ENCODE data around the gene GTPBP2. TPM values are rescaled to one million over a fixed set of nuclear protein-coding genes. Genes with fewer than 3 reads are reported as not detected.

GTPBP2 gene
- polyA plus RNA-seq, 1 of the 3 experiments (the other 2 are of a cell fraction): 83.7 TPM

DNA sequence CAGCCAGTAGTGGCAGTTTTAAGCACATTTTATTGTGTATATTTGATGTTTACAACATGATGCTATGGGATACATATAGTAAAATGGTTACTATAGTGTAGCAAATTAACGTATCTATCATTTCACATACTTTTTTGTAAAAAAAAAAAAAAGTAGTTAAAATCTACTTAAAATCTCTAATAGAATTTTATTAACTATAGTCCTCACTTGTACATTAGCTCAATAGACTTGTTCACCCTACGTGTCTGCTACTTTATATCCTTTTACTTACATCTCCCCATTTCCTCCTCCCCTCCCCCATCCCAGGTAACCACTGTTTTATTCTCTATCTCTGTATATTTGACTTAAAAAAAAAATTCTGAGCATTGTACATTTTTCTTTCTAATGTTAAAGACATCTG lies 23.0 kb downstream of the GTPBP2 start:
- 0 out of 2 replicates have a peak, but pooled peaks cover 6% of the 10 kb centered on the region for H4K20me1 ChIP-seq (ENCODE audit: insufficient read depth)
- no peak overlapping the region for H3K4me3 ChIP-seq (ENCODE audit: low read depth in 2 of 2, low read length in 1 of 2)
- H2AFZ ChIP-seq (ENCODE audit: low read depth): no peak overlapping the region
- no peak overlapping the region for H3K27ac ChIP-seq (ENCODE audit: low read depth in 2 of 2, low read length in 1 of 2)
- no peaks in the 10 kb centered on the region for H3K27me3 ChIP-seq (ENCODE audit: insufficient read depth)
- H3F3A ChIP-seq (replicated peaks; ENCODE audit: insufficient read depth): peaks cover 35% of the 10 kb centered on the region
- H3K9me2 ChIP-seq: no peaks in the 10 kb centered on the region
- DNase-seq: no peak
- no peak overlapping the region for H3K9ac ChIP-seq
- H3K4me2 ChIP-seq: no peak overlapping the region
- ChIA-PET POLR2A (interaction anchor here (0.6 kb wide), 1 partner anchor 13 kb away, joined by 3 read pairs; no protein-coding TSS in a partner anchor), CTCF (interaction anchor here (1.2 to 1.7 kb wide), 4 partner anchors 12 to 473 kb away, joined by 3 to 4 read pairs (median 3); no protein-coding TSS in a partner anchor)
- H3K9me3 ChIP-seq: no peaks in the 10 kb centered on the region
- WGBS (ENCODE audit: low lambda C conversion rate): 92% methylated on average over 2 of the region's 2 CpGs
- TF ChIP-seq, protein P1, sequence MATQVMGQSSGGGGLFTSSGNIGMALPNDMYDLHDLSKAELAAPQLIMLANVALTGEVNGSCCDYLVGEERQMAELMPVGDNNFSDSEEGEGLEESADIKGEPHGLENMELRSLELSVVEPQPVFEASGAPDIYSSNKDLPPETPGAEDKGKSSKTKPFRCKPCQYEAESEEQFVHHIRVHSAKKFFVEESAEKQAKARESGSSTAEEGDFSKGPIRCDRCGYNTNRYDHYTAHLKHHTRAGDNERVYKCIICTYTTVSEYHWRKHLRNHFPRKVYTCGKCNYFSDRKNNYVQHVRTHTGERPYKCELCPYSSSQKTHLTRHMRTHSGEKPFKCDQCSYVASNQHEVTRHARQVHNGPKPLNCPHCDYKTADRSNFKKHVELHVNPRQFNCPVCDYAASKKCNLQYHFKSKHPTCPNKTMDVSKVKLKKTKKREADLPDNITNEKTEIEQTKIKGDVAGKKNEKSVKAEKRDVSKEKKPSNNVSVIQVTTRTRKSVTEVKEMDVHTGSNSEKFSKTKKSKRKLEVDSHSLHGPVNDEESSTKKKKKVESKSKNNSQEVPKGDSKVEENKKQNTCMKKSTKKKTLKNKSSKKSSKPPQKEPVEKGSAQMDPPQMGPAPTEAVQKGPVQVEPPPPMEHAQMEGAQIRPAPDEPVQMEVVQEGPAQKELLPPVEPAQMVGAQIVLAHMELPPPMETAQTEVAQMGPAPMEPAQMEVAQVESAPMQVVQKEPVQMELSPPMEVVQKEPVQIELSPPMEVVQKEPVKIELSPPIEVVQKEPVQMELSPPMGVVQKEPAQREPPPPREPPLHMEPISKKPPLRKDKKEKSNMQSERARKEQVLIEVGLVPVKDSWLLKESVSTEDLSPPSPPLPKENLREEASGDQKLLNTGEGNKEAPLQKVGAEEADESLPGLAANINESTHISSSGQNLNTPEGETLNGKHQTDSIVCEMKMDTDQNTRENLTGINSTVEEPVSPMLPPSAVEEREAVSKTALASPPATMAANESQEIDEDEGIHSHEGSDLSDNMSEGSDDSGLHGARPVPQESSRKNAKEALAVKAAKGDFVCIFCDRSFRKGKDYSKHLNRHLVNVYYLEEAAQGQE (IDR thresholded peaks at IDR 0.05; ENCODE audit: low read depth, low read length): no peak
- no peak for TF ChIP-seq TEAD4 (IDR thresholded peaks at IDR 0.05; ENCODE audit: borderline replicate concordance, insufficient read depth)
- TF ChIP-seq CHD2 (IDR thresholded peaks at IDR 0.05; ENCODE audit: low read length, partially characterized antibody): no peak
- TF ChIP-seq TCF12 (IDR thresholded peaks at IDR 0.05): no peak
- TF ChIP-seq POLR2AphosphoS5 (IDR thresholded peaks at IDR 0.05; ENCODE audit: low read depth, low read length): no peak
- TF ChIP-seq FOXJ3 (CRISPR knock-in tag; IDR thresholded peaks at IDR 0.05): no peak
- TF ChIP-seq NFIC (IDR thresholded peaks at IDR 0.05; ENCODE audit: borderline replicate concordance): no peak
- TF ChIP-seq EP300 (IDR thresholded peaks at IDR 0.05; ENCODE audit: borderline replicate concordance in 1 of 2, low read depth in 1 of 2, low read length in 1 of 2): no peak
- TF ChIP-seq MXI1 (IDR thresholded peaks at IDR 0.05; ENCODE audit: low read depth, low read length): no peak
- TF ChIP-seq RAD21 (IDR thresholded peaks at IDR 0.05; ENCODE audit: low read length): no peak
- TF ChIP-seq, protein P2, sequence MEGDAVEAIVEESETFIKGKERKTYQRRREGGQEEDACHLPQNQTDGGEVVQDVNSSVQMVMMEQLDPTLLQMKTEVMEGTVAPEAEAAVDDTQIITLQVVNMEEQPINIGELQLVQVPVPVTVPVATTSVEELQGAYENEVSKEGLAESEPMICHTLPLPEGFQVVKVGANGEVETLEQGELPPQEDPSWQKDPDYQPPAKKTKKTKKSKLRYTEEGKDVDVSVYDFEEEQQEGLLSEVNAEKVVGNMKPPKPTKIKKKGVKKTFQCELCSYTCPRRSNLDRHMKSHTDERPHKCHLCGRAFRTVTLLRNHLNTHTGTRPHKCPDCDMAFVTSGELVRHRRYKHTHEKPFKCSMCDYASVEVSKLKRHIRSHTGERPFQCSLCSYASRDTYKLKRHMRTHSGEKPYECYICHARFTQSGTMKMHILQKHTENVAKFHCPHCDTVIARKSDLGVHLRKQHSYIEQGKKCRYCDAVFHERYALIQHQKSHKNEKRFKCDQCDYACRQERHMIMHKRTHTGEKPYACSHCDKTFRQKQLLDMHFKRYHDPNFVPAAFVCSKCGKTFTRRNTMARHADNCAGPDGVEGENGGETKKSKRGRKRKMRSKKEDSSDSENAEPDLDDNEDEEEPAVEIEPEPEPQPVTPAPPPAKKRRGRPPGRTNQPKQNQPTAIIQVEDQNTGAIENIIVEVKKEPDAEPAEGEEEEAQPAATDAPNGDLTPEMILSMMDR (IDR thresholded peaks at IDR 0.05): no peak
- TF ChIP-seq ELF1 (IDR thresholded peaks at IDR 0.05): no peak
- TF ChIP-seq FOSL2 (IDR thresholded peaks at IDR 0.05; ENCODE audit: borderline replicate concordance, low read depth): no peak
- no peak for TF ChIP-seq RFX5 (IDR thresholded peaks at IDR 0.05; ENCODE audit: low read length)
- no peak for TF ChIP-seq TAF1 (IDR thresholded peaks at IDR 0.05; ENCODE audit: borderline replicate concordance, low read depth, low read length)
- no peak for TF ChIP-seq GATA2 (CRISPR knock-in tag; IDR thresholded peaks at IDR 0.05)
- peaks cover 33 to 71% of the 10 kb centered on the region in 2 experiments for H3K36me3 ChIP-seq (replicated peaks in 1 of 2; ENCODE audit: control insufficient read depth in 1 of 2, insufficient read depth in 2 of 2, low read length in 1 of 2)
- peaks cover 0 to 10% of the 10 kb centered on the region in 2 experiments; a peak in 2 of 4 replicates for H3K4me1 ChIP-seq (ENCODE audit: control insufficient read depth in 1 of 2, insufficient read depth in 2 of 2, low read depth in 1 of 2, low read length in 1 of 2)
- peaks cover 17% of the 10 kb centered on the region for H3K79me2 ChIP-seq (ENCODE audit: insufficient read depth)

Data from SK-N-SH (cell line).